GM23338 (cell line): ENCODE data around the gene GP9. TPM values are rescaled to one million over a fixed set of nuclear protein-coding genes. Genes with fewer than 3 reads are reported as not detected.

Source experiments
- ATAC-seq: fragments of 200-7000 bp; cut with Tn5 transposase; 3 replicates; pipeline ENCODE4 v1.9.1; 2020
- DNase-seq: peaks from one replicate; pipeline ENCODE4 v3.0.0-alpha.2; 2015; ENCODE audit warnings: low spot score
- H2AFZ ChIP-seq: fragments of 200-600 bp; sonication (generic); 2 replicates; pipeline ENCODE4 v1.8.0; 2016; ENCODE audit warnings: antibody characterized with exemption, mild to moderate bottlenecking, moderate library complexity
- H3F3A ChIP-seq: fragments of 200-600 bp; sonication (generic); replicated peaks from 2 replicates; pipeline ENCODE4 v1.8.0; 2017; ENCODE audit warnings: antibody characterized with exemption, mixed run types, low read depth
- H3K27ac ChIP-seq: fragments of 200-600 bp; sonication (generic); 2 replicates; pipeline ENCODE4 v1.6.1; 2016; ENCODE audit warnings: low read depth
- H3K27me3 ChIP-seq: fragments of 200-600 bp; sonication (generic); 2 replicates; pipeline ENCODE4 v1.8.0; 2016; ENCODE audit warnings: mild to moderate bottlenecking, mixed run types, moderate library complexity; ENCODE audit not compliant: insufficient read depth
- H3K36me3 ChIP-seq: fragments of 200-600 bp; sonication (generic); 2 replicates; pipeline ENCODE4 v1.8.0; 2016; ENCODE audit warnings: mild to moderate bottlenecking; ENCODE audit not compliant: insufficient read depth
- H3K4me1 ChIP-seq: fragments of 200-600 bp; sonication (generic); 2 replicates; pipeline ENCODE4 v1.8.0; 2016; ENCODE audit warnings: mild to moderate bottlenecking, moderate library complexity; ENCODE audit not compliant: insufficient read depth
- H3K4me2 ChIP-seq: fragments of 200-600 bp; sonication (generic); 2 replicates; pipeline ENCODE4 v1.7.1; 2017; ENCODE audit warnings: mixed run types
- H3K4me3 ChIP-seq: fragments of 200-600 bp; sonication (generic); 2 replicates; pipeline ENCODE4 v1.6.1; 2016; ENCODE audit warnings: mixed run types
- H3K79me2 ChIP-seq: fragments of 200-600 bp; sonication (generic); replicated peaks from 2 replicates; pipeline ENCODE4 v1.8.0; 2017; ENCODE audit warnings: mild to moderate bottlenecking; ENCODE audit not compliant: insufficient read depth
- H3K9me2 ChIP-seq: fragments of 200-600 bp; sonication (generic); 2 replicates; pipeline ENCODE4 v1.8.0; 2017; ENCODE audit not compliant: insufficient read depth
- H4K20me1 ChIP-seq: fragments of 200-600 bp; sonication (generic); replicated peaks from 2 replicates; pipeline ENCODE4 v1.8.0; 2017; ENCODE audit warnings: mild to moderate bottlenecking; ENCODE audit not compliant: insufficient read depth
- H3K27ac Mint-ChIP-seq: 2 replicates; pipeline ENCODE4 v1.8.0; 2020; ENCODE audit warnings: inconsistent platforms, mild to moderate bottlenecking, moderate library complexity, mixed read lengths
- H3K27me3 Mint-ChIP-seq: 3 replicates; pipeline ENCODE4 v1.8.0; 2022; ENCODE audit warnings: low read depth, mild to moderate bottlenecking, moderate library complexity, mixed read lengths, inconsistent platforms; ENCODE audit not compliant: insufficient read depth, poor library complexity
- H3K36me3 Mint-ChIP-seq: 3 replicates; pipeline ENCODE4 v1.8.0; 2021; ENCODE audit warnings: low read depth, mild to moderate bottlenecking, inconsistent platforms, moderate library complexity, mixed read lengths
- H3K4me1 Mint-ChIP-seq: 3 replicates; pipeline ENCODE4 v1.8.0; 2020; ENCODE audit warnings: mild to moderate bottlenecking, inconsistent platforms, mixed read lengths
- H3K4me3 Mint-ChIP-seq: 3 replicates; pipeline ENCODE4 v1.8.0; 2021; ENCODE audit warnings: moderate library complexity, mild to moderate bottlenecking, inconsistent platforms, mixed read lengths
- H3K9me3 Mint-ChIP-seq: 3 replicates; pipeline ENCODE4 v1.8.0; 2020; ENCODE audit warnings: moderate library complexity, mild to moderate bottlenecking, inconsistent platforms, mixed read lengths
- CREB1 ChIP-seq: fragments of 250-450 bp; sonication (Bioruptor Pico); IDR thresholded peaks from 2 replicates; pipeline ENCODE4 v1.5.0; 2020; ENCODE audit warnings: low read depth, mild to moderate bottlenecking, moderate library complexity
- CTCF ChIP-seq, 2 experiments: fragments of 200-600 bp in 1 of 2; sonication (generic) in 1 of 2; conservative IDR thresholded peaks; 2 replicates each; pipeline versions ENCODE4 v1.5.1 to v1.6.1; 2016 to 2017; ENCODE audit warnings: antibody characterized with exemption in 2 of 2, low read depth in 2 of 2, mild to moderate bottlenecking in 2 of 2, moderate library complexity in 1 of 2
- EZH2 ChIP-seq: fragments of 200-600 bp; sonication (generic); IDR thresholded peaks from one replicate; pipeline ENCODE4 v1.8.0; 2017; ENCODE audit warnings: antibody characterized with exemption, mild to moderate bottlenecking, low read depth; ENCODE audit not compliant: unreplicated experiment
- JUNB ChIP-seq: IDR thresholded peaks from one replicate; pipeline ENCODE4 v1.6.1; 2016; ENCODE audit warnings: antibody characterized with exemption; ENCODE audit not compliant: unreplicated experiment
- ZNF114 ChIP-seq: fragments of 250-450 bp; sonication (Bioruptor Pico); IDR thresholded peaks from 2 replicates; pipeline ENCODE4 v1.5.0; 2020; ENCODE audit warnings: mild to moderate bottlenecking, moderate library complexity
- ZNF331 ChIP-seq: fragments of 250-450 bp; sonication (Bioruptor Pico); IDR thresholded peaks from 2 replicates; pipeline ENCODE4 v1.5.0; 2020; ENCODE audit warnings: low read depth, mild to moderate bottlenecking, moderate library complexity
- polyA plus RNA-seq: library from polyadenylated mRNA; unstranded; fragments of >200 nt; fragmentation: Nextera tagmentation; extraction: Ambion mirVana; gene quantifications from 2 replicates; pipeline ENCODE4 v1.2.1, GENCODE V29; 2016
- total RNA-seq: library from RNA; depleted of rRNA; stranded (reverse); fragments of >200 nt; shearing (Covaris generic); gene quantifications from 2 replicates; pipeline ENCODE4 v1.2.3, GENCODE V29; 2014
- TF ChIP-seq, protein P1 (sequence below): fragments of 250-450 bp; sonication (Bioruptor Pico); IDR thresholded peaks from 2 replicates; pipeline ENCODE4 v1.5.0; 2020; ENCODE audit warnings: mild to moderate bottlenecking, moderate library complexity

GP9 gene
- total and polyA plus RNA-seq, 2 experiments from 2014 or later, result not detected

DNA sequence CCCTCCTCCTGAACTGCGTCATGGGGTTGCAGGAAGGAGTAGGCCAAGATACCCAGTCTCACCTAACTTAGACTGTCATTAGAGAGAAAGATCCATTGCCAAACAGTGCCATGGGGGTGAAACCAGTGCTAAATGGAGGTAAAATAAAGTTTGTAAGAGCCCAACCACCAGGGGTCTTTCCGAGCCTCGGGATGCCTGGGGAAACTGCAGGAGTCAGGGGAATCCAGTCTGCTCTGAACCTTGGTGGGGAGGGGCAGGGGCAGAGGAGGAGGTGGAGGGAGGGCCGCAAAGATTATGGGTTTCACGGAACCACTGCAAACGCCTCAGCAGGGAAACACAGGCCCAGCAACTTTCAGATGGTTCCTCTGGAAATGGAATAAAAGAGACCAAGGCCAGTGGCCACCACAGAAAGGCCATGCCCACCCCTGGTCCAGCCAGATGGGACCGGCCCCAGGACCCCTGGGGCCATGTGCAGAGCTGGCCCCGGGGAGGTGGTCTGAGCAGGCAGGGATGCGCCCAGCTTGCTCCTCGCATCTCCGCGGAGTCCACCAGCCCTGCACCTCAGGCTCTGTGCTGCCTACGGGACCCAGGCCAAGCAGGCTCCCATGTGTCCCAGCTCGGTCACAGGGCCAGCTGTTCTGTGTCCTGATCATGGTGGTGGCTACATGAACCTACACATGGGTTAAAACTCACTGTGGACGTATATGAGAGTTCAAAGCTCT, 19.8 kb upstream of the GP9 start:
- ATAC-seq (peak; percentile 47), DNase-seq (peak; percentile 59)
- H3K4me3 Mint-ChIP-seq, result no peak overlapping the region
- Histone ChIP-seq H4K20me1 (no peaks in the 10 kb centered on the region), H3K79me2 (no peaks in the 10 kb centered on the region), H3K36me3 (no peaks in the 10 kb centered on the region), H3K4me2 (no peak overlapping the region), H2AFZ (no peak overlapping the region), H3K4me3 (no peak overlapping the region), H3K27me3 (peaks cover 19% of the 10 kb centered on the region), H3K9me2 (no peaks in the 10 kb centered on the region), H3F3A (no peaks in the 10 kb centered on the region), H3K27ac (no peak overlapping the region), H3K4me1 (peaks cover 14% of the 10 kb centered on the region)
- peaks cover 15% of the 10 kb centered on the region for H3K27me3 Mint-ChIP-seq
- H3K36me3 Mint-ChIP-seq, result no peaks in the 10 kb centered on the region
- no peak overlapping the region for H3K27ac Mint-ChIP-seq
- peaks cover 31% of the 10 kb centered on the region for H3K4me1 Mint-ChIP-seq
- TF ChIP-seq CREB1 (no peak), ZNF114 (CRISPR knock-in tag) (no peak), CTCF (conservative IDR thresholded peaks at IDR 0.05; ENCODE audit: low read depth in 2 of 2) (peak in 1 of 2 experiments; percentile 28; a peak in 1 of 4 replicates), JUNB (no peak), EZH2 (no peak), ZNF331 (CRISPR knock-in tag) (no peak)
- TF ChIP-seq, protein P1, sequence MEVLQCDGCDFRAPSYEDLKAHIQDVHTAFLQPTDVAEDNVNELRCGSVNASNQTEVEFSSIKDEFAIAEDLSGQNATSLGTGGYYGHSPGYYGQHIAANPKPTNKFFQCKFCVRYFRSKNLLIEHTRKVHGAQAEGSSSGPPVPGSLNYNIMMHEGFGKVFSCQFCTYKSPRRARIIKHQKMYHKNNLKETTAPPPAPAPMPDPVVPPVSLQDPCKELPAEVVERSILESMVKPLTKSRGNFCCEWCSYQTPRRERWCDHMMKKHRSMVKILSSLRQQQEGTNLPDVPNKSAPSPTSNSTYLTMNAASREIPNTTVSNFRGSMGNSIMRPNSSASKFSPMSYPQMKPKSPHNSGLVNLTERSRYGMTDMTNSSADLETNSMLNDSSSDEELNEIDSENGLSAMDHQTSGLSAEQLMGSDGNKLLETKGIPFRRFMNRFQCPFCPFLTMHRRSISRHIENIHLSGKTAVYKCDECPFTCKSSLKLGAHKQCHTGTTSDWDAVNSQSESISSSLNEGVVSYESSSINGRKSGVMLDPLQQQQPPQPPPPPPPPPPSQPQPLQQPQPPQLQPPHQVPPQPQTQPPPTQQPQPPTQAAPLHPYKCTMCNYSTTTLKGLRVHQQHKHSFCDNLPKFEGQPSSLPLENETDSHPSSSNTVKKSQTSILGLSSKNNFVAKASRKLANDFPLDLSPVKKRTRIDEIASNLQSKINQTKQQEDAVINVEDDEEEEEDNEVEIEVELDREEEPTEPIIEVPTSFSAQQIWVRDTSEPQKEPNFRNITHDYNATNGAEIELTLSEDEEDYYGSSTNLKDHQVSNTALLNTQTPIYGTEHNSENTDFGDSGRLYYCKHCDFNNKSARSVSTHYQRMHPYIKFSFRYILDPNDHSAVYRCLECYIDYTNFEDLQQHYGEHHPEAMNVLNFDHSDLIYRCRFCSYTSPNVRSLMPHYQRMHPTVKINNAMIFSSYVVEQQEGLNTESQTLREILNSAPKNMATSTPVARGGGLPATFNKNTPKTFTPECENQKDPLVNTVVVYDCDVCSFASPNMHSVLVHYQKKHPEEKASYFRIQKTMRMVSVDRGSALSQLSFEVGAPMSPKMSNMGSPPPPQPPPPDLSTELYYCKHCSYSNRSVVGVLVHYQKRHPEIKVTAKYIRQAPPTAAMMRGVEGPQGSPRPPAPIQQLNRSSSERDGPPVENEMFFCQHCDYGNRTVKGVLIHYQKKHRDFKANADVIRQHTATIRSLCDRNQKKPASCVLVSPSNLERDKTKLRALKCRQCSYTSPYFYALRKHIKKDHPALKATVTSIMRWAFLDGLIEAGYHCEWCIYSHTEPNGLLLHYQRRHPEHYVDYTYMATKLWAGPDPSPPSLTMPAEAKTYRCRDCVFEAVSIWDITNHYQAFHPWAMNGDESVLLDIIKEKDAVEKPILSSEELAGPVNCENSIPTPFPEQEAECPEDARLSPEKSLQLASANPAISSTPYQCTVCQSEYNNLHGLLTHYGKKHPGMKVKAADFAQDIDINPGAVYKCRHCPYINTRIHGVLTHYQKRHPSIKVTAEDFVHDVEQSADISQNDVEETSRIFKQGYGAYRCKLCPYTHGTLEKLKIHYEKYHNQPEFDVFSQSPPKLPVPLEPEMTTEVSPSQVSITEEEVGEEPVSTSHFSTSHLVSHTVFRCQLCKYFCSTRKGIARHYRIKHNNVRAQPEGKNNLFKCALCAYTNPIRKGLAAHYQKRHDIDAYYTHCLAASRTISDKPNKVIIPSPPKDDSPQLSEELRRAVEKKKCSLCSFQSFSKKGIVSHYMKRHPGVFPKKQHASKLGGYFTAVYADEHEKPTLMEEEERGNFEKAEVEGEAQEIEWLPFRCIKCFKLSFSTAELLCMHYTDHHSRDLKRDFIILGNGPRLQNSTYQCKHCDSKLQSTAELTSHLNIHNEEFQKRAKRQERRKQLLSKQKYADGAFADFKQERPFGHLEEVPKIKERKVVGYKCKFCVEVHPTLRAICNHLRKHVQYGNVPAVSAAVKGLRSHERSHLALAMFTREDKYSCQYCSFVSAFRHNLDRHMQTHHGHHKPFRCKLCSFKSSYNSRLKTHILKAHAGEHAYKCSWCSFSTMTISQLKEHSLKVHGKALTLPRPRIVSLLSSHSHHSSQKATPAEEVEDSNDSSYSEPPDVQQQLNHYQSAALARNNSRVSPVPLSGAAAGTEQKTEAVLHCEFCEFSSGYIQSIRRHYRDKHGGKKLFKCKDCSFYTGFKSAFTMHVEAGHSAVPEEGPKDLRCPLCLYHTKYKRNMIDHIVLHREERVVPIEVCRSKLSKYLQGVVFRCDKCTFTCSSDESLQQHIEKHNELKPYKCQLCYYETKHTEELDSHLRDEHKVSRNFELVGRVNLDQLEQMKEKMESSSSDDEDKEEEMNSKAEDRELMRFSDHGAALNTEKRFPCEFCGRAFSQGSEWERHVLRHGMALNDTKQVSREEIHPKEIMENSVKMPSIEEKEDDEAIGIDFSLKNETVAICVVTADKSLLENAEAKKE, result no peak
- H3K9me3 Mint-ChIP-seq, result peaks cover 3% of the 10 kb centered on the region; the same call in 2 of the 3 replicates
